HG02610 (cell line): Measurements from ENCODE around the gene ZEB2.

Experiments
- ATAC-seq: cut with Tn5 transposase; IDR thresholded peaks from one replicate; pipeline ENCODE4 v1.9.1; 2021; ENCODE audit warnings: mild to moderate bottlenecking, moderate library complexity; ENCODE audit not compliant: unreplicated experiment

Gene ZEB2

GRCh38 chr2:144514616-144515091 is 5.3 kb downstream of the ZEB2 start:
- no peak for ATAC-seq

DNA sequence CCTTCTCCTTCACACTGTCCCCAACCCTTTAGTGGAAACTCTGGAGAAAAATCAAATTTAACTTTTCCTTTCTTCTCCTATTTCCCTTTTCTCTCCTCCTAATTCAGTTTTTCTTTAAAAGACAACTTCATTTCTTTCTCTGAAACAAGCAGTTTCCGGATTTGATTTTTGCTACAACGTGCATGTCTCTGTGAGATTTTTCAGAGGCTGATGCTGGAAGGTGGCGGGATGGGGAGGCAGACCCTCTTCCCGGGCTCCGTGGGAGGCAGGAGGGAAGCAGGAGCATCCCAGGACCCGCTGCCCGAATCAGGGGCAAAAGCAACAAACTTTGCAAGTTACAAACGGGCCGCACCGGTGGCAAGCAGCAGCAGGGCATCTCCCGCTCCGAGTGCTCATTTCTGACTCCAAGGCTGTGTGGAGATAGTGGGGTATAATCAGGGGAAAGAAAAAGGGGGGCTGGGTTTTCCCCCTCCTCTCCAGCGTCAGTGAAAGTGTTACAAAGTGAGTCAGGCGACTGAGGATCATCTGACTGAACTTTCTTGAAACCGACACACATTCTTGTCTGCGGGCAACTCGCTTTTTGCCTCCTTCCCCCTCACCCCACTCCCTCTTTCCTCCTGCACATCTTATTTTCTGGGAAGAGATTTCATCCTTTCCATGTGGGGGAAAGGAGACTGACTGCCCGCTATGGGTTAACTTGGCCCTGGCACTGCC is 6.4 kb downstream of the ZEB2 start:
- ATAC-seq = no peak

DNA sequence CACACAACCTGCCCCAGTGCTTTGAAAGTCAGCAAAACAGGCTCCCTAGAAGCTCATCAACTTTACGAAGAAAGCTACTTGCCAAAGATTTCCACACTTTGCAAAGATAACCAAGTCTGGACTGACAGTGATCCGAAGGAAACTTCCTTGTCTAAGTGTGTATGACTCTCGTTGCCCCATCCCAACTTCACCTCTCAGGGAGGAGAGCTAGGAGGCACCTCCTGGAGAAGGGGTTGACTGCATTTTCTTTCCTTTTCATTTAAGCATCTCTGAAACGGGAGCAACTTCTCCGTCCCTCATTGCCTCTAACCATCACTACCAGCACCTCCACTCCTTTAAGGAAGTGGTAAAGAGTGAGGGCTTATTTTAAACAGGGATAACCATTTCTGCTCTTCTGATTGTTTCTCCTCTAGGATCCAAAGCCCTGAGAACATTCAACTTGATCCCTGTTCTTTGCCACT is 7.0 kb downstream of the ZEB2 start:
- ATAC-seq = no peak

DNA sequence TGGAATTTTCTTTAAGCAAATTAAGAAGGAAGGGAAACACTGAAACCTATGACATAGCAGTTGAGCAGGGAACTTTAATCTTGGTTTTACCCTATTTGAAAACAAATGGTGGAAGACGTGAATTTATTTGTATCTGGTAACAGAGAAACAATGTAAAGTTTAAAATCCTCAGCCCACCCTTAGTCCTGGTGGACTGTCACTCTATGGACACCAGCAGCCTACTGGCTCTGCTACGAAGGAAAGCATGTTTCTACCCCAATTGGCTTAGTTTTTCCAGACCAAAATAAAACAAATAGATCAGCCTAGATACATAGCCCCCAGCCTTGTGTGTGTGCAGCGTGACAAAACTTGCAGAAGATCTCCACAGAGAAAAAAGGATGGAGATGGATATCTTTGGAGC is 7.4 kb downstream of the ZEB2 start:
- no peak for ATAC-seq

DNA sequence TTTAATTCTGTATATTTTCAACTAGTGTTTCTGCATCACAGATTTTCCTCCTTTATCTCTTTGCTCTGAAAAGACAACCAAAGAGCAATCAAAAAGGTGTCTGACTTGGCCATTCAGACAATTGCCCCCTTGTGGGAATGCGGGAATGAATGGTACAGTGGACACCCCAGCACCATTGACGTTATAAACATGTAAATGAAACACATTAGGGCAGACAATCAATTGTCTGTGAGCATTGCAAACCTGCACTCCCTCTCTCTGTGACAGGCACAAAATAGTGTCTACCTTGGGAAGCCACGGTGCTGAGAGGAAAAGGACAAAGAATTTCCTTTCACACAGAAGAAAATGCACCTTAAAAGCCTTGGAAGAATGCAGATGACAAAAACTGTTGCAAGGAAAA is 8.0 kb downstream of the ZEB2 start:
- no peak for ATAC-seq

- no peak for ATAC-seq
Observed at GRCh38 chr2:144511226-144511810, 8.6 kb downstream of the ZEB2 start.

- ATAC-seq = peak; percentile 78
Observed at GRCh38 chr2:144510294-144510991, 9.5 kb downstream of the ZEB2 start.

DNA sequence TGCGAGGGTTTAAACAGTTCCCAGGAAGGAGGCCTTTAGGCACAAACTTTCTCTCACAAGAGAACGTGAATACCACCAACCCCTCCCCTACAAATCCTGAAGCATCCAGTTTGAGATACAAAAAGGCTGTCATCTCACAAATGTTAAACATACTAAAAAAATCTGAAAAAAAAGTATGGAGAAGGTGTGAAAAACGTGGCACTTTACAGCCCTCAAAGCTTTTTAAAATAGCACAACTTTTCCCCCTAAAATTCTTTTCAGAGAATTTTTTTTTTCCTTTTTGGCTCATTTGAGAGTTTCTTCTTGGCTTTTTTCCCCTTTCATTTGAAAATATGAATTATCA is 10.1 kb downstream of the ZEB2 start:
- no peak for ATAC-seq

- no peak for ATAC-seq
Observed at GRCh38 chr2:144509001-144509878, 10.7 kb downstream of the ZEB2 start.

DNA sequence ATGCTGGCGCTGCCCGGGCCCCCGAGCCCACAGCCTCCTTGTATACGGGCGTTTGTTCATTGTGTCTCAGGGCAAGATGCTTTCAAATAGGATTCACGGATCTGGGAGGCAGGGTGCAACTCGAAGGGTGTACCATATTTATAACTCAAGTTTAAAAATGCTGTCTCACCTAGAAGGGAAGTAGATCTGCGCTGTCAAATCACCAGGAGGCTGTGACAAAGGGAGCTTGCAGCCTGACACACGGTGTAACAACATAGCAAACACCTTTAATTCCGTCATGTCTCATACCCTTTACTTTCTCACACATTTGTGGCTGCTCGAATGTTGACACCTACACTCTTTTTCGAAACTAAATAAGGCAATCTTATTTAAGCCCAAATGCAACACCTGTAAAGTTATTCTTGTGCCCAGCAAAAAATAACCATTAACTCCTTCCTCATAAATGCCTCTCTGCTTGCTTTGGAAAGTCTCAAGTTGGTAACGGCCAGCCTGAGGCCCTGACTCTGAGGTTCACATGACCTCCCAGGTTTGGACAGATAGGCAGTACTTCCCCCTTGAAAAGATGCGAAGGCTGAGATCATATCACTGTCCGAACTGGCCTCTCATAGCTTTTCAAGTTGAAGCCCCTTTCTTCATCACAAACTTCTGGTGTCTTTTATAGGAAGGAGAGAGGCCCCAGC is 11.6 kb downstream of the ZEB2 start:
- no peak for ATAC-seq

DNA sequence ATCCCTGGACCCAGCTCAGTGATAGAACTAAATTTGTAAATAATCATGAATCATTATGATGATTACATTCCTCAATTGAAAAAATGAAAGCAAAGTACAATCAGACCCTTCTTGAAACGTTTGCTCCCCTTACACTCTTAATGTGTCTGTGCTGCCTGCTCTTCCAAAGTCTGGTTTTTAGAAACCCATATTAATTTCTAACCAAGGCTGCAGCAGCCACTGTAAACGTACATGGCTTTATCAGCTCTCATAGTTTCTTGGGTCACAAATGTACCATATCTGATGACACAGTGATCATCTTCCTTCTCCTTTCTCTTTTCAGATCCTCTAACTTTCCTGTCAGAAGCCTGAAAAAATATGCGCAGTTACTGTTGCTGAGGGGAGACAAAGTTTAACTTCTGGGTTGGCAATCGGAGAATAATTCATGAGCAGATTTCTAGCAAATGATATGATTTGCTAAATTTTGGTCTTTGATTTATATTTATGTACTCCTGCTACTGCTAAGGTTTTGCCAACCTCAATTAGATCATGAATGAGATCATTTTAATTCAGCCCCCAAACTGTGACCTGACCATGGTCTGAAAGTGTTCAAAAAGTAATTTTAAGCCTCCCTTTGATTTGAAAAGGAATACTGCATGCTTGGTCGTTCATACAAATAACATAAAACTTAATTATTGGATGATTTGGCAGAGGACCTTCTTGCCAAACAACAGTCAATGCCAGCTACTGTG is 12.3 kb downstream of the ZEB2 start:
- no peak for ATAC-seq

DNA sequence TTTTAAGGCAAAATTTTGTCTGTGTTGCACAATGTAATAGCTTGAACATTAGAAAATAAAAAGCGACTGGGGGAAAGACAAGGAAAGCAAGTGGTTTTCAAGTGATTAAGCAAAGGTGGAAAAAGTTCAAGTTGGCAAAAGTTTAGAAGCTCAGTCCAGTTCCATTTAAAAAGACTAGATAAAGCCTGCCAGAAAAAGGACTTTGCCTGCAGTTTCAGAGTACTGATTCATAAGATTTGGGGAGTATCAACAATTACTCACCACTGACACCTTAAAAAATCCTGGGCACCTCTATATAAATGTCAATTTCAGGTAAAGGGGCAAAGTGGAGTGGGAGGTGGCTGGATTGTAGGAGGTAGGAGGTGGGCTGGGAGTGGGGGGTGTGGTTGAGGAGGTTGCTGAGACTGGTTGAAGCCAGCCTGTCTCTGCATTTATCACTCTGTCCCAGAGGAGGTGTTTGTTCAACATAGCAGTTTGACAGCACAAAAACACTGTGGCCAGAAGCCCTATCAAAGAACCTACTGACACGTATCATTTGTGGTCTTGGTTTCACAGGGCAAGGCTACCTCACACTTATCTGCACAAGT is 14.6 kb downstream of the ZEB2 start:
- ATAC-seq = no peak

DNA sequence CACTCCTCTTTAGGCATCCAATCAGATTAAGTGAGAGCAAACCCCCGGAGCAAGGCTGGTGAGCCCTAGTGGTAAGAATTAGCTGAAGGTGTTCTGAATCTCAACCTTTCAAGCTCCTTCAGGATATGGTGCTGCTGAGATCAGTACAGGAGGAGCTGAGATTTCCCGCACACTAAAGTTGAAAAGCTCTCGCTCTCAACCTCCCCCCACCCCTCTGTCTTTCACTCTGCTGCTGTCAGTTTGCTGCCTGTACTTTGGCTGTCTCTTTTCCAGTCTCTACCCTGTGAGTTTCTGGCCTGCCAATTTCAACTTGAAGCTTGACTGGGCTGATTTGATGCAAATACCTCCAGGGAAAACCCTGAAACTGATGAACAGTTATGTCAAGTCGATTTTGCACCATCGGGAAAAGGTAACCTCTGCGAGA is 15.7 kb downstream of the ZEB2 start:
- ATAC-seq = no peak

DNA sequence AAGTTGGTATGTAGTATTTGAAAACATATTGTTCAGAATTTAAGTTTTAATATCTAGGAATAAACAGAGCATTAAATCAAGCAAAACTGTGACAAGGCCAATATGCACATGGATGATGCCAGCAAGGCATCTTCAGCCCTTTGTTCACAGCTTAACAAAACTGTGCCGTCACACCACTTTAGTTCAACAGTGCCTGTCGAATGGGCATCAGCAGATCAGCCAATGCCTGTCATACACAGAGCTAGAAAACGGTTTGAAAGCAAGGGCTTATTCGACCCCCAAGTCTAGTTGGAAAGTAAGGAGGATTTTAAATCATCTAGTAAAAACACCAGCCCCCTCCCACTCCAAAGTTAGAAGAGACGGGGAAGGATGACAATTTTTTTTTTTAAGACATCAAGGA is 16.7 kb downstream of the ZEB2 start:
- no peak for ATAC-seq

DNA sequence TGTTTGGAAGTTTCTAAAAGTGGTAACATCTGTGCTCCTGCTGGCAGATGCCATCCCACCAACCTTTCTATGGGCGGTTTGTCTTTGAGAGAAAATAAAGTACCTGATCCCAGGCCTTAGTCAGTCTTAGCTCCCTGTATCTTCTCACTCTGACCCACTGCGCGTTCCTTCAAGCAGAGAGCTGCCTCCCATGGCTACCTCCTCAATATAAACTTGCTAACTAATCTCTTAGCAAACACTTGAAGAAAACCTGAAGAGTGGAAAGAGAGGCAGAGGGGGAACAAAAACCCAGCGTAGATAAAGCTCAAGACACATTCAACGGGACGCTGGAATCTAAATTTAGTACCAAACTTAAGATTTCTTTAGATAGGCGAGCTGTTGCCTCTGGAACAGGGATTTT is 17.6 kb downstream of the ZEB2 start:
- no peak for ATAC-seq

DNA sequence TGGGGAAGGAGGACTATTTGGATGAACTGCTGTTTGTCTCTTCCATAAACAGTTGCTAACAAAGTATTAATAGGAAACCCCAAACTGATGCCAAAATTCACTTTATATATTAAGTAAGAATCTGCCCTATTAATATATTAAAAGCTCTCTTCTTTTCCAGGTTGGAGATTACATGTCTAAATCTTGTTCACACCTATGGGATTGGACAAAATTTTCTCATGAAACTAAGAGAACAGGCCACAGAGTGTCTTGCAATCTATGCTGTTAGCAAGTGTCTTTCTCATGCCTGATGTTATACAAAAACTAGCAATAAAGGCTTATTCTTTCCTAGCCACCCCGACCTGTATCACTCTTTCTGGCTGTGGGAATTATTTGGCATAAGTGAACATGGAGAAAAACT is 18.3 kb downstream of the ZEB2 start:
- no peak for ATAC-seq

DNA sequence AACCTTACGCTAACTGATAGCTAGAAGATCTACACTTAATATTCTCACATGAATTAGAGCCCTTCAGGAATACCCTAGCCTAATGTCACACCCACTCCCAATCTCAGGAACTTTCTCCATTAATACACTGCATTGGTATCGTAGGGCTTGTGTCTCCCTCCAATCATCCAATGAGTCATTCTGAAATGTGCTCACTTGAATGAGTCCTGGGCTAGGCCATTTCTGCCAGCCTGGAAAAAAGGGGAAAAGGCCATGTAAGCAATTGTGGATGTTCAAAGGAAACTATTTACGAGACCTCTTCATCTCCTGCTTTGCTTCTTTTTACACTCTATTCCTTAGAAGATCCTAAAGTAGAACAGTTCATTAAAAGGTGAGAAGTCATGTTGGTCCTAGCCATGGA is 18.8 kb downstream of the ZEB2 start:
- no peak for ATAC-seq

DNA sequence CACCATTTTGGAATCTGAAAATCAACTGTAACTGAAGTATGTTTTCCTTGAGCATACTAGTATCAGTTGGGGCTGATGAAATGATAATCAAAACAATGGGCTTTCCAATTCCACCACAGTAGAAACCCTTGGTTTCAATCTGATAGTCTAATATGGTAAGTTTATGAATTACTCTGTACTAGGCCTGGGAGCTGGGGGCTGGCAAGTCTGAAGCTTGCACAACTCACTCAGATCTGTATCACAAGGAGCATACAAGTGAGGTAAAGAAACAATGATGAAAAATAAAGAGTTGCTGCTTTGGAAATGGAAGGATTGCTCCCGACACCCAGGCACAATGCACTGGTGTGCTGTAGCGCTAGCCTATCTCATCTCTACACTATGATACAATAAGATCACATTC is 19.4 kb downstream of the ZEB2 start:
- no peak for ATAC-seq

DNA sequence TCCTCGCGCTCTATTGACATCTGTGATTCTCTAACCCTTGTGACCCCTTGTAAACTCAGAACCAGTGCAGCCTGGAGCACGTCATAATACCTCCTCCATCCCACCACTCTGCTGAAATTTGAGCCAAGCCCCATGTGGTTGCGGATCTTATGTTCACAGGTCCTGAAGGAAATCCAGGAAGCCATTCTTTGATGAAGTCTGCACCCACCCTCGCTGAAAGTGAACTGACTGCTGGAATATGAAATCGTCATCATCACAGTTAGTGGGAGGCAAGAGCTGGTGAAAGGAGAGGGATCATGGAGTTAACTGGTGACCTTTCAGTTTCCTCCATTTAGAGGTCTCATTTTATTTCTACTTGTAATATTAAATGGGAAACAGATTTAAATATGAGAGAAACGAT is 21.6 kb downstream of the ZEB2 start:
- ATAC-seq = no peak
